Bone marrow (tissue), 2 donors: ENCODE data around the gene TNRC18.

ENCODE experiments used
- DNase-seq, 2 donors: peaks; one replicate each; lab custom pipeline; 2025; lab: John Stamatoyannopoulos, UW

The TNRC18 gene

GRCh38 chr7:5452470-5452899 lies 28.9 kb upstream of the TNRC18 start:
- no peak for DNase-seq

GRCh38 chr7:5451391-5451790 lies 27.8 kb upstream of the TNRC18 start:
- no peak for DNase-seq

DNA sequence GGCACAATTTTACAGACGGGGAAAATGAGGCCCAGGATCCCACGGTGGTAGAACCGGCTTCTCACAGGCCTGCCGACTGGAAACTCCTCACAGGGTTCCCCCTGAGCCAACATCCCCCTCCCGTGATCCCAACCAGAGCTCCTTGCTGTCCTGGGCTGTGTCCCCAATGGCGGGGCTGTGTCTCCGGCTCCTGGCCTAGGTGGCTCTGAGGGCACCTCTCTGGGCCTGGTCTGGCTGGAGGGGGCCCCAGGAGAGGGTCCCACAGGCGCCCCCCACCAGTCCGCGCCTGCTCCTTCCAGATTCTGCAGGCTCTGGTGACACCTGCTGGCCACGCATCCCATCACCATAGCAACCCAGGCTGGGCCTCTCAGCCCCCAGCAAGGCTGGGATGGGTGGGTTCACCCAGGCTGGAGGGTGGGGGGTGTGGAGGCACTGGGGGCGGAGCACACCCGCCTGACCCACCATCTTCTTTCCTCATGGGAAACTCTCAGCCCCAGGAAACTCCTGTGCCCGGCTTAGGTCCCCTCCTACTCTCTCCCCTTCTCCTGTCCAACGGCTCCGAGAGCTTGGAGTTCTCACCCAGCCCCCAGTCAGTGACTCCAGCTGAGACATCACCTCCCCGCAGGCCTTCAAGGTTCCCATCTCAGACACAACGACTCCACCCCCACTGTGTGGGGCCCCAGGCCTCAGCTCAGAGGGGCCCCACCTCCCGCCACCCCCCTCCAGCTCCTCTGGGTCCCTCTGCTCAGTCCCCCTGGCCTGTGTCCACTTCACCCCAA lies 27.1 kb upstream of the TNRC18 start:
- DNase-seq, result peak in 1 of 2 donors; percentile 39

GRCh38 chr7:5448378-5449037 lies 24.9 kb upstream of the TNRC18 start:
- no peak for DNase-seq

DNA sequence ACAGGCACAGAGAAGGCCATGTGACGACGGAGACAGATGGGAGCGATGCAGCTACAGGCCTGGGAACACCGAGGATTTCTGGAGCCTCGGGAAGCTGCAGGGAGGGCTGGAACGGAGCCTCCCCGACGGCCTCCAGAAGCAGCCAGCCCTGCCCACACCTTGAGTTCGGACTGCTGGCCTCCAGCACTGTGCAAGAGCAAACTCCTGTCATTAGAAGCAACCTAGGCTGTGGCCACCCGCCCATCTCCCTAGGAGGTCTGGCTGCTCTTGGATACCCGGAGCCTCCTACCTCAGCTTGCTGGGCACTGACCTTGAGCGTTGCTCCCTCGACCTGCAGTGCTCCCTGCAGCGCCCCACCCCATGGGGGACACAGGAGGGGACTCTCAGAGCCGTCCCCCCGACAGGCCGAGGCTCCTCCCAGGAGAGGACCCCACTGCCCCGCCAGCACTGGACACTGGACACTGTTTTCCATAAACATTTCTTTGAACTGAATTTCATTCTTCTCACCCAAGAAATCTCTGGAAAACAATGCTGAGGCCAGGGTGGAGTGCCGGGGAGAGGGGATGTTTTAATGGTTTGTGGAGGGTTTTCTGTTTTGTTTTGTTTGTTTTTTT lies 22.5 kb upstream of the TNRC18 start:
- DNase-seq, result no peak

GRCh38 chr7:5443678-5444077 lies 20.0 kb upstream of the TNRC18 start:
- no peak for DNase-seq

- DNase-seq, result no peak
These were observed 19.2 kb upstream of the TNRC18 start for GRCh38 chr7:5442757-5443305.

GRCh38 chr7:5441840-5442503 lies 18.3 kb upstream of the TNRC18 start:
- DNase-seq, result peak; percentile 20 to 53

DNA sequence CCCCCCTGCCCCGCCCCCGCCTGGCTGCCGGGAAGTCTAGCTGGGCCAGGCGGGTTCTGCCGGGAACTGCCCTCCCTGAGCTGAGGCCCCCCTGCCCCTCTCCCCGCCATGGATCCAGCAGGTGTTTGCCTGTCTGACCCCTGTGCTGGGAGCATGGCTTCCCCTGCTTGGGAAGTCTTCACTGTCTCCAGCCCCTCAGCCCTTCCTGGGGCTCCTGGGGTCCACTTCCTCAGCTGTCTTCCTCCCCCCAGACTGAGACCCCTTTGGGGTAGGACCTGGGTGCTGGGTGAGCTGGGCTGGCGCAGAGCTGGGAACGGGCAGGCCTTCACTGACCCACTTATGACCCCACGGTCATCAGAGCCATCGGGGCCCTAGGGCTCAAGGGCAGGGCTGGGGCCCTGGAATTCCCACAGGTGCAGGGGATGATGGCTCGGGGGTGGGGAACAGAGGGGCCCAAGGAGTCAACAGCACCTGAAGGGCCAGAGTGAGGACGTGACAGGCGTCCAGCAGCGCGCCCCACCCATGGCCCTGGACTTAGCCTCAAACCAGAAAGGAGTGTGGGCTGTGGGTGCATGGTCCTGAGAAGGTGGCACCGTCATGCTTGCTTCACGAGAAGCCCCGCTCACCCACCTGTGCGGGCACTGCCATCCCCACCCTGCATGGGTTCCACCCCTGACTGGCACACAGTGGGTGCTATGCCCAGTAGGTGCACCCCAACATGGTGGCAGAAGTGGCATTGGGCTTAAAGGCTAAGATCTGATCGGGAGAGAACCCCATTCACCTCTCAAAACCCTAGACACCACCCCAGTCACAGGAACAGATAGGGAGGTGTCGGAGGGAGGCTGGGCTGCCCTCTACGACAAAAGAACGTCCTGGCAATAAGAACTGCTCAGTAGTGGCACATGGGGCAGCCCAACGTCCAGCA lies 16.2 kb upstream of the TNRC18 start:
- DNase-seq, result no peak

DNA sequence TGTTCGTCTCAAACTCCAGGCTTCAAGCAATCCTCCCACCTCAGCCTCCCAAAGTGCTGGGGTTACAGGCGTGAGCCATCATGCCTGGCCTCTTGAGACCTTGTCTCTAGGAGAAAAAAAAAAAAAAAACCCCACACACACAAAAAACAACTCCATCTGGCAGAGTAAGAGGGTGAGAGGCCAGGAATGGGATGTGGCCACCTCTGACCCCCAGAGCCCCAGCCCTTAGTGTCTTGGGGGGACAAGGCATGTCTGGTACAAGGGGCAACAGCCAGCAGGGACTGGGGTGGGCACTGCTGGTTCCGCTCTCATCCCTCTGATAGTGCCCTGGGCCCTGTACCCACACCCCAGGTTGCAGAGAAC lies 15.6 kb upstream of the TNRC18 start:
- no peak for DNase-seq

- DNase-seq, result no peak
These were observed 14.4 kb upstream of the TNRC18 start for GRCh38 chr7:5437987-5438386.

DNA sequence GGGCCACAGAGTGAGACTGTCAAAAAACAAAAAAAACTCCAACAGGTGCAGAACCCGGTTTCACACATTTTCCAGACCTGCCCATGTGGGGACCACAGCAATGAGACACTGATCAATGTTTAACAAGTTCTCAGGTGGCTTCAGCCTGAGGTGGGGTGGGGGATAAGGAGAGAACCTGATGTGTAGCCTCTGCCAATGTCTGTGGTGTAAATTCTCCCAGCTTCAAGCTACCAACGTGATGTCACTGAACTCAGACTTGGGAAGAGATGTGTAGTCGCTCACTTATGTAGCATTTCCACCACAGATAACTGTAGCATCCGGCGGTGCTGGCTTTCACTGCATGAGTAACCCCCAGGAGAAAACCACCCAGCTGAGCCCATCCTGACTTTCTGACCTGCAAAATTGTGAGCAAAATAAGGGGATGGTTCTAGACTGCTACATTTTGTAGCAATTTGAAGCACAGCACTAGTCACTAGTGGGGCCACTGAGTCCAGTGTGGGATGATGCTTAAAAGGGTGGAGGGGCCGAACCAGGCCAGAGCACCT lies 13.8 kb upstream of the TNRC18 start:
- no peak for DNase-seq

- DNase-seq, result no peak
These were observed 12.5 kb upstream of the TNRC18 start for GRCh38 chr7:5436003-5436678.

GRCh38 chr7:5435291-5436002 lies 11.8 kb upstream of the TNRC18 start:
- no peak for DNase-seq

DNA sequence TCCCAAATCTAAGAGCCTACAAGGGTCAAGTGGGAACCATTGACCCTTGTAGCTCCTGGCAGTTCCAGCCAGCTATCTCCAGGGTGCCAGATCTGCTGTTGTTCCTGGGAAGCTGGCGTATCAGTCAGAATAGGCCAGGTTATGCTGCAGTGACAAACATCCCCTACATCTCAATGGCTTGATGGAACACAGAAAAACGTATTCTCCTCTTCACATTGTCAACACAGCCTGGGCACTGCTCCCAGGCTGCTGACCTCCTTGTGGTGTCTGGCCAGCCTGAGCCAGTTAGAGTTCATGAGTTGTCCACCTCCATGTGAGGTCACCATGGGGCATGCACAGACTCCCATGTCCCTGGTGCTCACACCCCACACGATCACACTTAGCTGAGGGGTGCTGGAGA lies 9.5 kb upstream of the TNRC18 start:
- no peak for DNase-seq

DNA sequence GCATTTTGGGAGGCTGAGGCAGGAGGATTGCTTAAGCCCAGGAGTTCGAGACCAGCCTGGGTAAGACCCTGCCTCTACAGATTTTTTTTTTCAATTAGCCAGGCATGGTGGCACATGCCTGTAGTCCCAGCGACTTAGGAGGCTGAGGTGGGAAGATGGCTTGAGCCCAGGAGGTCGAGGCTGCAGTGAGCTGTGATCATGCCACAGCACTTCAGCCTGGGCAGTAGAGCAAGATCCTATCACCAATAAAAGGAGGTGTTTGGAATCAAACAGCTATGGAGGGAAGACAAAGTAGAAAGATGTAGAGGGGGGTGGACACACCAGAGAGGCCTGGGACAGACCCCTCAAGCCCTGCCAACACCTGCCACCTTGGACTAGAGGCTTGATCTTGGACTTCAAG lies 9.1 kb upstream of the TNRC18 start:
- DNase-seq, result no peak

DNA sequence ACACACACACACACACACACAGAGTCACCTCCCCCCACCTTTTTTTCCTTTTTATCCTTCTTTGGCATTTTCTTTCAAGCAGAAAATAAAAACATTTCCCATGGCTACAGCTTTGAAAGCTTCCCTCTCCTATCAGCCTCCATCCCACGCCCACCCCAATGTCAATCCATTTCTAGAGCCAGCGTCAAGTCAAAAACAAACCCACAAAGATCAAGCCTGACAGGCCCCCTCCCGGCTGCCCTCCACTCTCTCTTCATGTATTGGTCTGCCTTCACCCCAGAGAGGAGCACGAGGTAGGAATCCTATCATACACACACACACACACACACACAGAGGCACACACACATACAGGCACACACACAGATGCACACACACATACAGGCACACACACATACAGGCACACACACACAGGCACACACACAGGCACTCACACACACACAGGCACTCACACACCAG lies 8.0 kb upstream of the TNRC18 start:
- no peak for DNase-seq

DNA sequence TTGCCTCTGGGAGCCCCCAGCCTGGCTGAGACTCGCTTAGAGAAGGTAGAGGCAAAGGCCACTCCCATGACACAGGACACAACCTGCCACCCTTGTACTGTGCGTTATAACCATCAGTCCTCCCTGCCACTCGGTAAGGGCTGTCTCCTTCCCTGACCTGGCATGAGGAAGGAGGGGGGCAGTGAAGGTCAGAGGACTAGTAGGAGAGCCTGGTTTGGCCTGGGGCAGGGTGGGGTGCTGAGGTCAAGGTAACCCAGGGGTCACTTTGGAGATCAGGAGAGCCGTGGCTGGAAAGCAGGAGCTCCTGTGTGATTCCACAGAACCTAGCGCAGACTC lies 6.9 kb upstream of the TNRC18 start:
- no peak for DNase-seq

- peak in 1 of 2 donors; percentile 28 for DNase-seq
These were observed 6.4 kb upstream of the TNRC18 start for GRCh38 chr7:5429857-5430611.
